OCI-LY1 (cell line): ENCODE measurements around the gene HOXD4.
A peak's percentile ranks its signal among the peaks of the same experiment; 100 is the strongest.

Source experiments
- H2AFZ ChIP-seq: fragments of 200-600 bp; sonication (generic), shearing (Covaris generic); 2 replicates; pipeline ENCODE4 v1.6.0; 2014; ENCODE audit warnings: antibody characterized with exemption, mild to moderate bottlenecking, low read length
- H3F3A ChIP-seq: fragments of 200-600 bp; sonication (generic), shearing (Covaris generic); 2 replicates; pipeline ENCODE4 v1.6.0; 2014; ENCODE audit warnings: mild to moderate bottlenecking, antibody characterized with exemption, low read length, moderate library complexity; ENCODE audit not compliant: insufficient read depth
- H3K27ac ChIP-seq: fragments of 200-600 bp; sonication (generic); 2 replicates; pipeline ENCODE4 v1.5.1; 2014; ENCODE audit warnings: low read length, mixed run types, mild to moderate bottlenecking, low read depth; ENCODE audit not compliant: poor library complexity, severe bottlenecking
- H3K27me3 ChIP-seq: fragments of 200-600 bp; sonication (generic); 2 replicates; pipeline ENCODE4 v1.6.0; 2014; ENCODE audit warnings: antibody characterized with exemption, mild to moderate bottlenecking, low read length, moderate library complexity; ENCODE audit not compliant: insufficient read depth
- H3K36me3 ChIP-seq: fragments of 200-600 bp; sonication (generic); 2 replicates; pipeline ENCODE4 v1.6.1; 2014; ENCODE audit warnings: mild to moderate bottlenecking, antibody characterized with exemption, low read length, moderate library complexity, mixed read lengths; ENCODE audit not compliant: insufficient read depth
- H3K4me1 ChIP-seq: fragments of 200-600 bp; sonication (generic); 2 replicates; pipeline ENCODE4 v1.5.1; 2014; ENCODE audit warnings: mild to moderate bottlenecking, low read length, moderate library complexity; ENCODE audit not compliant: insufficient read depth, severe bottlenecking
- H3K4me2 ChIP-seq: fragments of 200-600 bp; sonication (generic), shearing (Covaris generic); 2 replicates; pipeline ENCODE4 v1.6.1; 2014; ENCODE audit warnings: low read length
- H3K4me3 ChIP-seq: fragments of 200-600 bp; sonication (generic); 2 replicates; pipeline ENCODE4 v1.5.1; 2014; ENCODE audit warnings: low read length, low read depth, mild to moderate bottlenecking, mixed read lengths; ENCODE audit not compliant: poor library complexity, severe bottlenecking
- H3K79me2 ChIP-seq: fragments of 200-600 bp; shearing (Covaris generic); 2 replicates; pipeline ENCODE4 v1.6.1; 2016; ENCODE audit warnings: mixed run types, low read length, mixed read lengths; ENCODE audit not compliant: insufficient read depth
- H3K9ac ChIP-seq: fragments of 200-600 bp; sonication (generic), shearing (Covaris generic); 2 replicates; pipeline ENCODE4 v1.6.1; 2014; ENCODE audit warnings: mild to moderate bottlenecking, low read length, mixed read lengths
- H3K9me2 ChIP-seq: fragments of 200-600 bp; sonication (generic), shearing (Covaris generic); 2 replicates; pipeline ENCODE4 v1.6.1; 2014; ENCODE audit warnings: low read depth, mild to moderate bottlenecking, low read length, mixed read lengths
- H3K9me3 ChIP-seq: fragments of 200-600 bp; shearing (Covaris generic); 2 replicates; pipeline ENCODE4 v1.6.1; 2014; ENCODE audit warnings: low read length, mixed read lengths
- H4K20me1 ChIP-seq: fragments of 200-600 bp; sonication (generic), shearing (Covaris generic); 2 replicates; pipeline ENCODE4 v1.6.0; 2016; ENCODE audit warnings: mild to moderate bottlenecking, low read length; ENCODE audit not compliant: insufficient read depth
- EZH2 ChIP-seq: fragments of 200-600 bp; sonication (generic), shearing (Covaris generic); IDR thresholded peaks from 2 replicates; pipeline ENCODE4 v1.8.0; 2017; ENCODE audit warnings: borderline replicate concordance, mixed run types, mild to moderate bottlenecking, antibody characterized with exemption, low read length, moderate library complexity, mixed read lengths
- TF ChIP-seq, protein P1 (sequence below): fragments of 200-600 bp; sonication (generic), shearing (Covaris generic); IDR thresholded peaks from 2 replicates; pipeline ENCODE4 v1.5.1; 2017; ENCODE audit warnings: mild to moderate bottlenecking, antibody characterized with exemption, low read length, moderate library complexity, mixed read lengths

HOXD4 gene

DNA sequence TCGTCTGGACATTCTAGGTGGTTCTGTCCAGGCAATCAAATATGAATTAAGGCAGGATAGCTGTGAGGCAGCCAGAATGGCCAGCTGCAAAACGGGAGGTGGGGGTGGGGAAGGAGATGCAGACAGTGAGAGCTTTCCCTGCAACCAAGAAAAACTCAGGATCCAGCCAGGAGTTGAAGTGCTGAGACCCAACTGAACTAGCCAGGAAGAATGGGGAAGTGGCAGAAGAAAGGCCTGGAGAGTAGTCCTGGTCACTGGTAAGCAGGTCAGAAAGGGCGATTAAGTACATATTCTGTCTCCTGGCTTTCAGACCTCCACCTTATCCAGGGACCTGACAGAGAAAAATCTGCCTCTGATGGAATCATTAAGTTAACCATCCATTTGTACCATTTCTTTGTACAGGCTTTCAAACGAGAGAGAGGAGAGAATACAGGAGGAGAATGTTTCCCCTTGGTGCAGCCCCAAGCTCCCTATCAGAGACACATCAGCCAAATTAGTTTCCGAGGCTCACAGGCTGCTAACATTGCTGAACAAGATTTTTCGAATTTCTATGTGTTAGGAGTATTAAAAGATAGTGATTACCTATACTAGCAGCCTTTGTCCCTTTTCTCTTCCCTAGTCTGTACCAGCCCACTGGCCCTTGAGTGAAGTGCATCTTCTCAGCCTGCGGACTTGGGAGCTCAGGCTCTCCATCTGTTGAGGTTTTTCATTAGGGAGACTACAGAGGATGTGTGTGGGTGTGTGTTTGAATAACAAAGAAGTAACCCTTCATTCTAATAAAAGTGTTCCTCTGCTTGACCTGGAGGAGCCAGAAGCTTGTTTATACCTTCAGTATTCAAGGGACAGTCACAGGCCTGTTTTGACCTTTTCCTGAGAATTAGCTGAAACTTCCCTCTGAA is 24.6 kb downstream of the HOXD4 start:
- H2AFZ ChIP-seq = no peak overlapping the region
- H3K27ac ChIP-seq = no peak overlapping the region
- H3K4me2 ChIP-seq = no peak overlapping the region
- no peak for TF ChIP-seq EZH2
- TF ChIP-seq, protein P1, sequence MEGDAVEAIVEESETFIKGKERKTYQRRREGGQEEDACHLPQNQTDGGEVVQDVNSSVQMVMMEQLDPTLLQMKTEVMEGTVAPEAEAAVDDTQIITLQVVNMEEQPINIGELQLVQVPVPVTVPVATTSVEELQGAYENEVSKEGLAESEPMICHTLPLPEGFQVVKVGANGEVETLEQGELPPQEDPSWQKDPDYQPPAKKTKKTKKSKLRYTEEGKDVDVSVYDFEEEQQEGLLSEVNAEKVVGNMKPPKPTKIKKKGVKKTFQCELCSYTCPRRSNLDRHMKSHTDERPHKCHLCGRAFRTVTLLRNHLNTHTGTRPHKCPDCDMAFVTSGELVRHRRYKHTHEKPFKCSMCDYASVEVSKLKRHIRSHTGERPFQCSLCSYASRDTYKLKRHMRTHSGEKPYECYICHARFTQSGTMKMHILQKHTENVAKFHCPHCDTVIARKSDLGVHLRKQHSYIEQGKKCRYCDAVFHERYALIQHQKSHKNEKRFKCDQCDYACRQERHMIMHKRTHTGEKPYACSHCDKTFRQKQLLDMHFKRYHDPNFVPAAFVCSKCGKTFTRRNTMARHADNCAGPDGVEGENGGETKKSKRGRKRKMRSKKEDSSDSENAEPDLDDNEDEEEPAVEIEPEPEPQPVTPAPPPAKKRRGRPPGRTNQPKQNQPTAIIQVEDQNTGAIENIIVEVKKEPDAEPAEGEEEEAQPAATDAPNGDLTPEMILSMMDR = no peak
- H3F3A ChIP-seq = no peaks in the 10 kb centered on the region
- H3K9ac ChIP-seq = no peak overlapping the region
- H4K20me1 ChIP-seq = no peaks in the 10 kb centered on the region
- no peaks in the 10 kb centered on the region for H3K79me2 ChIP-seq
- H3K36me3 ChIP-seq = no peaks in the 10 kb centered on the region
- H3K9me3 ChIP-seq = no peaks in the 10 kb centered on the region
- H3K4me1 ChIP-seq = peaks cover 4% of the 10 kb centered on the region
- no peak overlapping the region for H3K4me3 ChIP-seq
- H3K27me3 ChIP-seq = 0 out of 2 replicates have a peak, but pooled peaks cover 8% of the 10 kb centered on the region
- no peaks in the 10 kb centered on the region for H3K9me2 ChIP-seq

DNA sequence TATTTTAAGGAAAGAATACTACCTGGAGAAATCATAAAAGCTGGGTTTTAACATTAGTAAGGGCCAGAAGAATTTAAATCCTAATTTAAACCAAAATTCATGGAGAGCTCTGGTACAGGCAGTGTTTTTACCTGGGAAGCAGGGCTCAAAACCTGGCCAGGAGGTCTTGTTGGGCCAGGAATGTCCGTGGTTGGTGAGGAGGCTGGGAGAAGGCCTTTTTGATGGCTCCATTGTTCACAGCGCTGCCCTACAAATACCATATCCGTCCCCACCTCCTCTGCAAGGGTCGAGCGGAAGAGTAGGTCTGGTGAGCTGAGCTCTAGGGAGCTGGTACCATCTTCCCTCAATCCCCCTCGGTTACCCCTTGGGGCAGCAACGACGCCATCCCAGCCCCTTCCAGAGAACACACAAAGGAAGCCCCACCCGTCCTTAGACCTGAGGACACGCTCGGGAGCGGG is 26.3 kb downstream of the HOXD4 start:
- no peaks in the 10 kb centered on the region for H4K20me1 ChIP-seq
- peak overlapping the region; percentile 50 for H3K4me2 ChIP-seq
- H3F3A ChIP-seq = no peaks in the 10 kb centered on the region
- H3K9me3 ChIP-seq = no peaks in the 10 kb centered on the region
- 0 out of 2 replicates have a peak, but pooled peaks cover 8% of the 10 kb centered on the region for H3K27me3 ChIP-seq
- peak overlapping the region; percentile 50 for H3K4me3 ChIP-seq
- no peak for TF ChIP-seq EZH2
- TF ChIP-seq, protein P1 = no peak
- H3K36me3 ChIP-seq = no peaks in the 10 kb centered on the region
- H3K9ac ChIP-seq = no peak overlapping the region; the same call in 1 of the 2 replicates
- no peaks in the 10 kb centered on the region for H3K79me2 ChIP-seq
- no peak overlapping the region for H2AFZ ChIP-seq
- no peak overlapping the region for H3K27ac ChIP-seq
- H3K9me2 ChIP-seq = no peaks in the 10 kb centered on the region
- H3K4me1 ChIP-seq = peaks cover 4% of the 10 kb centered on the region

DNA sequence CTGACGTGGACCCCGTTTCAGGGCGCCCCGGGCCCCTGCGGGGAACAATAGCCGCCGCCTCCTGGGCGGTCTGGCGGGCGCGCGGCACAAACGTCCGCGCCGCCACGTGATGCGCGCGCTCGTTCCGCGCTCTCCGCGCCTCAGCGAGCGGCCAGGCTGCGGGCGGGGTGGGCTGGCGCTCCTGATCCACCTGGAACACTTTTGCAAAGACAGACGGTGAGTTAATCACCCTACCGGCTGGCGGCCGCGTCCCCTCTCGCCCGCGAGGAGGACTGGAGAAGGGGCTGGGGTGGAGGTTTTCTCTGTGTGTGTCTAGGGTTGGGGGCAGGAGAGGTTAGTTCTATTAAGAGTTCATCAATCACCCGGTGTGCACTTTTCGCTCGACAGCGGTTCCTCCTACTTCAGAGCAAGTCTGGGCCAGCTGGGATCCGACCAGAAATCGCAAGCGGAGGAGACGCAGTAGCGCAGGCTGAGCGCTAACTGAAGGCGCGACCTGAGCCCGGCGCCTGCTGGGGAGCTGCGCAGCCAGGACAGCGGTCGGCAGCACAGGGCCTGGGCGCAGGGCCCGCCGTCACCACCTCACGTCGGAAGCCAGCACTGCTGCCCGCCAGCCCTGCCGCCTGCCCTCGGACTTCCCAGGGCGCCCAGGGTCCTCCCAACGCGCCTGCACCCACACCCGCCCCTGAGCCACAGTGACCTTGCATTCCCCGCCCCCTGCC is 26.8 kb downstream of the HOXD4 start:
- Histone ChIP-seq H3K27me3 (0 out of 2 replicates have a peak, but pooled peaks cover 8% of the 10 kb centered on the region), H3K79me2 (no peaks in the 10 kb centered on the region), H3K36me3 (no peaks in the 10 kb centered on the region), H3K9me3 (no peaks in the 10 kb centered on the region), H3K4me1 (peaks cover 4% of the 10 kb centered on the region), H3K27ac (no peak overlapping the region), H3K4me2 (peak overlapping the region; percentile 50), H3K4me3 (peak overlapping the region; percentile 50), H3K9me2 (no peaks in the 10 kb centered on the region), H3F3A (no peaks in the 10 kb centered on the region), H2AFZ (no peak overlapping the region), H3K9ac (no peak overlapping the region; the same call in 1 of the 2 replicates), H4K20me1 (no peaks in the 10 kb centered on the region)
- TF ChIP-seq, protein P1 = no peak
- TF ChIP-seq EZH2 = no peak
